SJSA1 (cell line): Measurements from ENCODE around the gene KYAT1. TPM values are rescaled to one million over a fixed set of nuclear protein-coding genes. Genes with fewer than 3 reads are reported as not detected.

Experiments
- DNase-seq, 2 experiments: peaks; one replicate each; pipeline ENCODE4 v3.0.0-alpha.2; 2015 to 2020; ENCODE audit warnings: low spot score in 2 of 2, low read depth in 1 of 2
- H3K27ac ChIP-seq: fragments of 250-450 bp; sonication (Bioruptor Pico); 2 replicates; pipeline ENCODE4 v1.5.1; 2020; ENCODE audit warnings: mild to moderate bottlenecking, moderate library complexity
- H3K27me3 ChIP-seq: fragments of 250-450 bp; sonication (Bioruptor Pico); replicated peaks from 2 replicates; pipeline ENCODE4 v1.5.1; 2020; ENCODE audit warnings: mild to moderate bottlenecking, moderate library complexity
- H3K36me3 ChIP-seq: fragments of 250-450 bp; sonication (Bioruptor Pico); 2 replicates; pipeline ENCODE4 v1.5.1; 2020; ENCODE audit warnings: mild to moderate bottlenecking
- H3K4me1 ChIP-seq: fragments of 250-450 bp; sonication (Bioruptor Pico); replicated peaks from 2 replicates; pipeline ENCODE4 v1.6.1; 2021; ENCODE audit warnings: mild to moderate bottlenecking
- H3K4me3 ChIP-seq: fragments of 250-450 bp; sonication (Bioruptor Pico); 2 replicates; pipeline ENCODE4 v1.5.1; 2020; ENCODE audit warnings: mild to moderate bottlenecking
- H3K9me3 ChIP-seq: fragments of 250-450 bp; sonication (Bioruptor Pico); replicated peaks from 2 replicates; pipeline ENCODE4 v1.5.1; 2020; ENCODE audit warnings: mild to moderate bottlenecking
- total RNA-seq: library from RNA; depleted of rRNA; stranded (reverse); fragments of >200 nt; shearing (Covaris generic); gene quantifications from 2 replicates; pipeline ENCODE4 v1.2.3, GENCODE V29; 2014; rRNA removed

KYAT1 gene
- total RNA-seq, result 7.9 and 18.3 TPM in 2 replicates

DNA sequence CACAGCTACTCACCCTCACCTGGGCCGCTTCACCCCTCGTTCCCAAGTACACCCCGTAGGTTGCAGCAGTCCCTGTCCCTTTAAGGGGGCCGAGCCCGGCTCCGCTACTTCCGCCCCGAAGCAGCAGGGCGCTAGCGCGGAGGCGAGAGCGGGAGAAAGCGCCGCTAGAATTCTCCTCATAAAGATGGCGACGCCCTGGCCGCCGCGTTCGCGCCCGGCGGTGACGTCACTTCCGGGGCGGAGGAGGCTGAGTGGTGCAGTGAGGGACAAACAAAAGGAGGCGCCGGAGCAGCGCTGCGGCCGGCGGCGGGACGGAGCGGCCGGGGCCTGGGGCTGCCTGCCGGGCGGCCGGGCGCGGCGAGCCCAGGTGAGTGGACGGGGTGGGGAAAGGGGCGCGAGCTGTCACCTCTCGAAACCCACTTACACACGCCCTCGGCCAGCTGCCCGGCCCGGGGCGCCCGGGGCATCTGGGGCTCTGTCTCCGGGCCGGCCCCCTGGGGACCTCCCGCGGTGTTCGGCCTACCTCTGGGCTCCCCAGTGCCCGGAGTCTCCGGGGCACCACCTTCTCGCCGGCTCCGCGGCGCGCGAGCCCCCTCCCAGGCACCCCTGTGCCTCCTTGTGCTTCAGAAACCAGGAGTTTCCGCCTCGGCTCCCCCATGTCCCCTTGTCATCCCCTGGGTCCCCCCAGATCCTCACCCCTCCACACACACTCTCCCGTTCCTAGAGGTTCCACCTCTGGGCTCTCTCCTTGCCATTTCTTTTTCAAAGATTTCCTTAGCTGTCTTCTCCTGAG, at the start of gene KYAT1, which contains the start of gene LRRC8A:
KYAT1 (minus strand) TSS at position 67 of the 793 bp plus-strand sequence. CDS start 36,545 bp downstream, outside the sequence.
LRRC8A (plus strand) TSS at position 250 of the 793 bp plus-strand sequence. CDS start 25,032 bp downstream, outside the sequence.
- H3K4me3 ChIP-seq, result peak within 1 kb of the TSS; percentile 90
- peaks cover 49% of the 10 kb centered on the region for H3K4me1 ChIP-seq
- H3K27me3 ChIP-seq, result no peaks in the 10 kb centered on the region
- peak; percentile 94 to 95 for DNase-seq
- peaks cover 51% of the 10 kb centered on the region for H3K36me3 ChIP-seq
- no peaks in the 10 kb centered on the region for H3K9me3 ChIP-seq
- H3K27ac ChIP-seq, result peak within 1 kb of the TSS; percentile 85

DNA sequence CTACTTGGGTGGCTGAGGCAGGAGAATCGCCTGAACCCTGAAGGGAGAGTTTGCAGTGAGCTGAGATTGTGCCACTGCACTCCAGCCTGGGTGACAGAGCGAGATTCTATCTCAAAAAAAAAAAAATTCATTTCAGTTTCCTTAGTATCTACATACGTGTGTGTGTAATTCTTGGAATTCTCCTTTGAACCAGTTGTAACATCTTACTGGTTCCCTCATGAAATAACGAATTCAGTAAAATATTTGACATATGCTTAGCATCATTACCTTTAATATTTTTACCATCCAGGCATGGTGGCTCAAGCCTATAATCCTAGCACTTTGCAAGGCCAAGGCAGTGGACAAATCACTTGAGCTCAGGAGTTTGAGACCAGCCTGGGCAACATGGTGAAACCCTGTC, 47.8 kb upstream of the KYAT1 start:
- Histone ChIP-seq H3K27me3 (no peaks in the 10 kb centered on the region), H3K36me3 (no peaks in the 10 kb centered on the region), H3K4me3 (no peak overlapping the region), H3K27ac (no peak overlapping the region), H3K9me3 (no peaks in the 10 kb centered on the region), H3K4me1 (peaks cover 14% of the 10 kb centered on the region; the same call in 1 of the 2 replicates)
- DNase-seq, result no peak

DNA sequence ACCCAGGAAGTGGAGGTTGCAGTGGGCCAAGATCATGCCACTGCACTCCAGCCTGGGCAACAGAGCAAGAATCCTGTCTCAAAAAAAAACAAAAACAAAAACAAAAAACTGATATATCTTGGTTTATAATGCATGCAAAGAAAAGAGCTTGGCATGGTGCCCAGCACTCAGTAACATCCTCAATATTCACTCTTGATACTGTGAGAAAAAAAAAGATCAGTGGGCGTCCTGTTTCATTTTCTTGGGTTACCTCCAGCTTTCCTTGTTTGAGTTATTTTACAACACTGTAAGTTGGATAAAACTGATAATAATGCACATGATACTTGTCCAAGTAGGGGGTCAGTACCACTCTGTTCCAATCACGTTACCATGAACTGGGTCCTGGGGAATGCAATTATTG, 46.9 kb upstream of the KYAT1 start:
- H3K27me3 ChIP-seq, result no peaks in the 10 kb centered on the region
- peaks cover 14% of the 10 kb centered on the region; the same call in 1 of the 2 replicates for H3K4me1 ChIP-seq
- no peak overlapping the region for H3K4me3 ChIP-seq
- H3K27ac ChIP-seq, result no peak overlapping the region
- H3K9me3 ChIP-seq, result no peaks in the 10 kb centered on the region
- no peak for DNase-seq
- no peaks in the 10 kb centered on the region for H3K36me3 ChIP-seq

DNA sequence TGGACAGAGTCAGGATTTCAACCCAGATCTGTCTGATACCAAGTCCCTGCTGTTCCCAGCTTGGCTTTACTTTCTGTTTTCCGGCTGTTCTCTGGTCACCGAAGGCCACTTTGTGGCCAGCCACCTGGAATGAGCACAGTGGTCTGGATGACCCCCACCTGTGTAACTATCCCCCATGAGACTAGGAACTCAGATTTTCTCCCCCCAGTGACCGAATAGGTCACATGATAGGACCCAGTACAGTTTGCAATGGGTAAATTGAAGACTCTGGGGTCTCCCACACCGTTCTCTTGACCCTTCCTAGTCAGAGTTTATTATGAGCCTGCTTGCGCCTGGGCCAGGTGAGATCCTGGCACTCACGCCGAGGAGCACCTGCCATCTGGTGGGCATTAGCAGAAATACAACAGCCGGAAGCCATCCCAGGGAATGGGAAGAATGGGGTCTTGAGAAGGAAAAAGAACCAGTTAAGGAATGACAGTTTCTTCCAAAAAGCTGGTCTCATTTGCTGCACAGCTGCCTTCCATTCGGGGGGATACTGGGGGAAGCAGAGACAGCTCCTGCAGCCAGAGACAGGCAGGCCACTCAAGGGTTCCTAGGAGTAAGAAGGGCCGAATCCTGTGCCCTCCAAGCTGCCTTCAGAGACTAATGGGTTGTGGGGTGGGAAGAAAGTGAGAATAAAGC, 46.1 kb upstream of the KYAT1 start:
- H3K27me3 ChIP-seq, result no peaks in the 10 kb centered on the region
- H3K4me3 ChIP-seq, result no peak overlapping the region
- H3K9me3 ChIP-seq, result no peaks in the 10 kb centered on the region
- peaks cover 14% of the 10 kb centered on the region; the same call in 1 of the 2 replicates for H3K4me1 ChIP-seq
- no peaks in the 10 kb centered on the region for H3K36me3 ChIP-seq
- H3K27ac ChIP-seq, result no peak overlapping the region
- DNase-seq, result peak; percentile 58 to 60

DNA sequence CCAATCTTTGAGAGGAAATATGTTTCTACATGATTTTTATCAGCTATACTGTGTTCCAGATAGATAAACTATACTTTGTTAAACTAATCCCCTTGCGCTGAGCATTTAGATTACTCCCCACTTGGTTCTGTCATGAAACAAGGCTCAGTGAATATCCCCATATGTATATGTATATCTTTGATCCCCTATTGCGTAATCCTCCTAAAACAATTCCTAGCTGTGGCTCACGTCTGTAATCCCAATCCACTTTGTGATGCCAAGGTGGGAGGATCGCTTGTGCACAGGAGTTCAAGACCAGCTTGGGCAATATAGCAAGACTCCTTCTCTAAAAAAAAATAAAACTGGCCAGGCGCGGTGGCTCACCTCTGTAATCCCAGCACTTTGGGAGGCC, 41.7 kb upstream of the KYAT1 start:
- no peak for DNase-seq
- Histone ChIP-seq H3K9me3 (no peaks in the 10 kb centered on the region), H3K27ac (no peak overlapping the region), H3K4me1 (peaks cover 14% of the 10 kb centered on the region; the same call in 1 of the 2 replicates), H3K4me3 (no peak overlapping the region), H3K27me3 (no peaks in the 10 kb centered on the region), H3K36me3 (peaks cover 9% of the 10 kb centered on the region)

DNA sequence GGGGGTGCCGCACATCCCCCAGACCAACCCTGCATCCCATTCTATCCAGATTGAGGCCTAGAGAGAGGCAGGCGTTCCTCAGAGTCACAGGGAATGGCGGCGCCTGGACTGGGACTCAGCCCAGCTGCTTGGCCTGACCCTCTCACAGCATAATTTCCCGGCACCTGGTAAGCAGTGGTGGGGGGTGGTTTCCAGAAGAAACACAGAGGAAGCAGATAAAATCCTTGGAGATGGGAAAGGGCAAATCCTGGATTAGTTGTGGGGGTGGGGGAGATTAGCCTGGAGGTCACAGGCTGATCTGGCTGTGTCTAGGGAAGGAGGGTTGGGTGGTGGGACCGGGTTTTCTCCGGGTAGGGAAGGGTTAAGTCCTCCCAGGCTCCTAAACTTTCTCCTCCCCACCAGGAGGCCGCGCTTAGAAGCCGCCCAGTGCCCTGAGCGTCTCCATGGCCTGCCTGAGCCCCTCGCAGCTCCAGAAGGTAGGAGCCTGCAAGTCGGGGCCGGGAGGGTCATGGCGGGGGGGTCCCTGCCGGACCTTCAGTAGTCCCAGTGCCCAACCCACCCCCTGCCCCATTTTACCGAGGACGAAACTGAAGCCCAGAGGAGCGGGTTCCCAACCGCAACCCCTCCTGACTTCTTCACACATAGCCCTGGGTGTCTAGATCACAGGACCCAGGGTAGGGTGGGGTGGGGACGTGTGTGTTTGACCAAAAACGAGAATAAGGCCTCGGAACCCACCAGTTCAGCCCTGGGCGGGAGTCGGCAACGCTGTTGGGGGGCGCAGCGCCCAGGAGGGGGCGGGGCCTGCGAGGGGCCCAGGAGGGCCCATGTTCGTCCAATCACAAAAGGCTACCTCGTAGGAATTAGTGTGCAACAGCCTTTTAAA, 40.4 kb upstream of the KYAT1 start:
- no peaks in the 10 kb centered on the region for H3K27me3 ChIP-seq
- no peak overlapping the region for H3K27ac ChIP-seq
- H3K4me1 ChIP-seq, result peaks cover 4% of the 10 kb centered on the region; the same call in 1 of the 2 replicates
- no peak for DNase-seq
- H3K36me3 ChIP-seq, result peaks cover 21% of the 10 kb centered on the region
- no peaks in the 10 kb centered on the region for H3K9me3 ChIP-seq
- no peak overlapping the region for H3K4me3 ChIP-seq

DNA sequence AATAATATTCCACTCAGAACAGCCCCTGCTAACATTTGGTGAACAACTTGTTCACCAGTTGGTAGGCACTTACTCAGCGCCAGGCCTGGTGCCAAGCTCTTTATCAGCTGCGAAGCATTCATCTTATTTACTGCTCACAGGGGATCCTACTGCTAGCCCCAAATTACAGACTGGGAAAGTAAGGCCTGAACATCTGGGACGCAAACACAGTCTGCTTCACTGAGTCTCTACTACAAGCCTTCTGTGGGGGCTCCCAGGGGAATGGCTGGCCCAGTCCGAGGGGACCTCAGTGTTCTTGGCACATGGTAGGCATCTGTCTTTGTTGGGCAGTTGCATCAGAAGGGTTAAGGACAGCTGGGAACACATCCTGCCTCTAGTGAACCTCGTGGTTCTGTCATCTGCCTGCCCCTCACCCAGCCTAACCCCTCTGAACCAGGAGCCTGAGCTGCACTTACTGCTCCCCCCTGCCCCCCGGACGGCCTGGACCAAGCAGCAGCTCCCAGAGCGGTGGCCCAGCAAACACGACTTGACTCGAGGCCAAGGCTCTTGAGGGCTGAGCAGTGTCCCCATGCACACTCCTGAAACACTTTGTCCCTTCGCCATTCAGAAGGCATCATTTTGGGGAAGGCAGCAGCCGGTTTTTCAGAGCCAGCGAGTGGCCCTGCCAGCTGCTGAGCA, 38.8 kb upstream of the KYAT1 start, which contains the start of gene PHYHD1:
PHYHD1 (plus strand) TSS at position 602 of the 678 bp plus-strand sequence. CDS start 1,342 bp downstream, outside the sequence.
- Histone ChIP-seq H3K4me1 (peaks cover 4% of the 10 kb centered on the region; the same call in 1 of the 2 replicates), H3K27ac (no peak within 1 kb of the TSS), H3K9me3 (no peaks in the 10 kb centered on the region), H3K27me3 (no peaks in the 10 kb centered on the region), H3K4me3 (no peak within 1 kb of the TSS), H3K36me3 (peaks cover 34% of the 10 kb centered on the region)
- DNase-seq, result no peak

DNA sequence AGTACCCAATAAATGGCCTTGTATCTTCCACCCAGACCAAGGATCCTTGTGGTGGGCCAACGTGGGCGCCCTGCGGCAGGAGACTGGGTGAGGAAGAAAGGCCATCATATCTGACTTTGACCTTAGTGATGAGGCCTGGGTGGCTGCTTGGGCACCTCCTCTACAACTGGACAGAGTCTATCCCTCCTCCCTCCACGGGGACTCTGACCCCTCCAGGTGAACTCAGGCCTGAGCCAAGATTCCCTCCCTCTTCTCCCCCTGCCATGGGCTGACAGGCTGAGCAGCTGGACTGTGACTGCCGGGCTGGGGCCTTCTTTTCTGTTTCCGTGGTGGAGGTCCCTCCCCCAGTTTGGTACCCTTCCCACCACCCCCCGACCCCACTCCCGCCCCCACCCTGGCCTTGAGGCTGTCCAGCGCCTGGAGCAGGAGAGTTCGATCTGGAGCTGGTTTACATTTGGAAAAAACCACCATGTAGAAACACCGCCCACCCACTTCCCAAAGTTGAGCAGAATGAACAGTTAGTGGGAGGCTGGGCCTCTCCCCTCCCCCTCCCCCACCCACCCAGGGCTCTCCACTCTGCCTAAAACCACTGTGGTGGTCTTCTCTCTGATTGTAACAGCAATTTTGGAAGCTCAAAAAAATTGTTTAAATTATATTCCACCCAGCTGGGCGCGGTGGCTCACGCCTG, 37.8 kb upstream of the KYAT1 start:
- Histone ChIP-seq H3K27me3 (no peaks in the 10 kb centered on the region), H3K4me1 (peaks cover under 1% of the 10 kb centered on the region), H3K4me3 (no peak overlapping the region), H3K27ac (no peak overlapping the region), H3K9me3 (no peaks in the 10 kb centered on the region), H3K36me3 (peaks cover 44% of the 10 kb centered on the region)
- DNase-seq, result no peak

DNA sequence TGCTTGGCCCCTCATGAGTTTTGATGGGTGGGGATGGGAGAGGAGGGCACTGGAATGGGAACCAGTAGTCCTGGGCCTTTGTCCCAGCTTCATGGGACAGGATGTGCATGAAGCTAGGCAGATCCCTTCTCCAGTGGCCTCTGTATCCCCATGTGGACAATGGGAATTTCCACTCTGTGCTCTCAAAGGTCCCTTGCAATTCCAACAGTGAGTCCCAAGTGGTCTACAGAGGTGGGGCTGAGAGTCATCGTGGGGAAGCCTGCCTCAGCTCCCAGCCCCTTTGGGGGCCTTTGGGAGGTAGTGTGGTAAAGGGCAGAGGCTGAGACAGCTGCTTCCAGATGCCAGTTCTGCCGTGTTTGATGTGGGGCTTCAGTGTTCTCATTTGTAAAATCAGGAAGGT, 37.2 kb upstream of the KYAT1 start:
- DNase-seq, result no peak
- Histone ChIP-seq H3K4me3 (no peak overlapping the region), H3K36me3 (peaks cover 50% of the 10 kb centered on the region), H3K9me3 (no peaks in the 10 kb centered on the region), H3K27ac (no peak overlapping the region), H3K27me3 (no peaks in the 10 kb centered on the region), H3K4me1 (peaks cover 7% of the 10 kb centered on the region)

DNA sequence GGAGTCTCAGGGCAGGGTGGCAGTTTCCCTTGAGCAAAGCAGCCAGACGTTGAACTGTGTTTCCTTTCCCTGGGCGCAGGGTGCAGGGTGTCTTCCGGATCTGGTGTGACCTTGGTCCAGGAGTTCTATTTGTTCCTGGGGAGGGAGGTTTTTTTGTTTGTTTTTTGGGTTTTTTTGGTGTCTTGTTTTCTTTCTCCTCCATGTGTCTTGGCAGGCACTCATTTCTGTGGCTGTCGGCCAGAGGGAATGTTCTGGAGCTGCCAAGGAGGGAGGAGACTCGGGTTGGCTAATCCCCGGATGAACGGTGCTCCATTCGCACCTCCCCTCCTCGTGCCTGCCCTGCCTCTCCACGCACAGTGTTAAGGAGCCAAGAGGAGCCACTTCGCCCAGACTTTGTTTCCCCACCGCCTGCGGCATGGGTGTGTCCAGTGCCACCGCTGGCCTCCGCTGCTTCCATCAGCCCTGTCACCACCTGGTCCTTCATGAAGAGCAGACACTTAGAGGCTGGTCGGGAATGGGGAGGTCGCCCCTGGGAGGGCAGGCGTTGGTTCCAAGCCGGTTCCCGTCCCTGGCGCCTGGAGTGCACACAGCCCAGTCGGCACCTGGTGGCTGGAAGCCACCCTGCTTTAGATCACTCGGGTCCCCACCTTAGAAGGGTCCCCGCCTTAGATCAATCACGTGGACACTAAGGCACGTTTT, 35.5 kb upstream of the KYAT1 start:
- H3K36me3 ChIP-seq, result peaks cover 64% of the 10 kb centered on the region
- no peak overlapping the region for H3K27ac ChIP-seq
- H3K9me3 ChIP-seq, result no peaks in the 10 kb centered on the region
- peaks cover 22% of the 10 kb centered on the region for H3K4me1 ChIP-seq
- no peak overlapping the region for H3K4me3 ChIP-seq
- H3K27me3 ChIP-seq, result no peaks in the 10 kb centered on the region
- DNase-seq, result no peak

DNA sequence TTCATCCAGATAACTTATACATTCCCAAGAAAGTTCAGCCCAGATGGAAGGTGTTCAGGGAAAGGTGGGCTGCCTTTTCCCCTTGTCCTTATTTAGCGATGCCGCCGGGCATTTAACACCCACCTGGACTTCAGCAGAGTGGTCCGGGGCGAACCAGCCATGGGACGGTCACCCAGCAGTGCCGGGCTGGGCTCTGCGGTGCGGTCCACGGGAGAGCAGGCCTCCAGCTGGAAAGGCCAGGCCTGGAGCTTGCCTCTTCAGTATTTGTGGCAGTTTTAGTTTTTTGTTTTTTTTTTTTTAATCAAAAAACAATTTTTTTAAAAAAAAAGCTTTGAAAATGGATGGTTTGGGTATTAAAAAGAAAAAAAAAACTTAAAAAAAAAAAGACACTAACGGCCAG, 35.0 kb upstream of the KYAT1 start:
- no peak for DNase-seq

DNA sequence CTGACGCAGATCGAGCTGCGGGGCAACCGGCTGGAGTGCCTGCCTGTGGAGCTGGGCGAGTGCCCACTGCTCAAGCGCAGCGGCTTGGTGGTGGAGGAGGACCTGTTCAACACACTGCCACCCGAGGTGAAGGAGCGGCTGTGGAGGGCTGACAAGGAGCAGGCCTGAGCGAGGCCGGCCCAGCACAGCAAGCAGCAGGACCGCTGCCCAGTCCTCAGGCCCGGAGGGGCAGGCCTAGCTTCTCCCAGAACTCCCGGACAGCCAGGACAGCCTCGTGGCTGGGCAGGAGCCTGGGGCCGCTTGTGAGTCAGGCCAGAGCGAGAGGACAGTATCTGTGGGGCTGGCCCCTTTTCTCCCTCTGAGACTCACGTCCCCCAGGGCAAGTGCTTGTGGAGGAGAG, 34.5 kb upstream of the KYAT1 start:
- peaks cover 33% of the 10 kb centered on the region for H3K4me1 ChIP-seq
- H3K27me3 ChIP-seq, result no peaks in the 10 kb centered on the region
- no peak overlapping the region for H3K27ac ChIP-seq

More for the DNA sequence above, 35.0 kb upstream of the KYAT1 start:
- Histone ChIP-seq H3K4me1 (peaks cover 28% of the 10 kb centered on the region), H3K36me3 (peaks cover 68% of the 10 kb centered on the region), H3K9me3 (no peaks in the 10 kb centered on the region), H3K4me3 (no peak overlapping the region), H3K27me3 (no peaks in the 10 kb centered on the region), H3K27ac (no peak overlapping the region)

More for the DNA sequence above, 34.5 kb upstream of the KYAT1 start:
- no peak for DNase-seq
- H3K4me3 ChIP-seq, result no peak overlapping the region
- H3K36me3 ChIP-seq, result peaks cover 71% of the 10 kb centered on the region
- no peaks in the 10 kb centered on the region for H3K9me3 ChIP-seq
